Cardiac muscle cell (in vitro differentiated cells and primary cell): ENCODE measurements around the gene TCF12. TPM values are rescaled to one million over a fixed set of nuclear protein-coding genes. Genes with fewer than 3 reads are reported as not detected.

ENCODE experiments used
- DNase-seq, 2 donors: peaks; one replicate each; pipeline versions ENCODE4 v3.0.0 to v3.0.0-alpha.2; 2010 to 2017; ENCODE audit warnings: low read depth in 1 of 2, low spot score in 1 of 2
- H3K27ac ChIP-seq: fragments of 200-600 bp; sonication (generic); 2 replicates; pipeline ENCODE4 v1.5.1; 2016
- H3K27me3 ChIP-seq: fragments of 200-600 bp; sonication (generic); 2 replicates; pipeline ENCODE4 v1.6.0; 2016; ENCODE audit warnings: control low read depth
- H3K36me3 ChIP-seq: fragments of 200-600 bp; sonication (generic); 2 replicates; pipeline ENCODE4 v1.5.1; 2016; ENCODE audit warnings: control low read depth
- H3K4me1 ChIP-seq: fragments of 200-600 bp; sonication (generic); 2 replicates; pipeline ENCODE4 v1.8.1; 2017; ENCODE audit warnings: low read depth, mild to moderate bottlenecking, mixed run types
- H3K4me3 ChIP-seq: fragments of 200-600 bp; sonication (generic); 2 replicates; pipeline ENCODE4 v1.5.1; 2016; ENCODE audit warnings: mild to moderate bottlenecking
- H3K9me3 ChIP-seq: fragments of 200-600 bp; sonication (generic); 2 replicates; pipeline ENCODE4 v1.5.1; 2017; ENCODE audit warnings: low read depth, mild to moderate bottlenecking, control low read depth
- CTCF ChIP-seq: IDR thresholded peaks from 2 replicates; pipeline ENCODE4 v1.5.1; 2012; ENCODE audit warnings: low read depth, mild to moderate bottlenecking, low read length
- polyA plus RNA-seq: library from polyadenylated mRNA; unstranded; fragments of >200 nt; fragmentation: Nextera tagmentation; extraction: Ambion mirVana; gene quantifications from 2 replicates; pipeline ENCODE4 v1.2.1, GENCODE V29; 2016
- total RNA-seq: library from RNA; depleted of rRNA; stranded (reverse); fragments of >200 nt; gene quantifications from 2 replicates; pipeline ENCODE4 v1.2.3, GENCODE V29; 2016

Gene TCF12
- total and polyA plus RNA-seq, 2 experiments from 2014 or later = 42.6 to 137 TPM

- no peak for DNase-seq
- no peaks in the 10 kb centered on the region for H3K4me1 ChIP-seq
- peaks cover 9% of the 10 kb centered on the region for H3K36me3 ChIP-seq
- no peak overlapping the region for H3K4me3 ChIP-seq
- H3K9me3 ChIP-seq = no peaks in the 10 kb centered on the region
- H3K27me3 ChIP-seq = no peaks in the 10 kb centered on the region
- no peak overlapping the region for H3K27ac ChIP-seq
- TF ChIP-seq CTCF = no peak
These were observed 271.0 kb downstream of the TCF12 start for GRCh38 chr15:57189466-57189865.

GRCh38 chr15:57190208-57190607, 271.8 kb downstream of the TCF12 start:
- no peaks in the 10 kb centered on the region for H3K27me3 ChIP-seq
- H3K4me3 ChIP-seq = no peak overlapping the region
- no peaks in the 10 kb centered on the region for H3K9me3 ChIP-seq
- H3K4me1 ChIP-seq = no peaks in the 10 kb centered on the region
- H3K36me3 ChIP-seq = peaks cover 9% of the 10 kb centered on the region
- no peak overlapping the region for H3K27ac ChIP-seq
- TF ChIP-seq CTCF = no peak
- DNase-seq = no peak

- H3K9me3 ChIP-seq = no peaks in the 10 kb centered on the region
- no peak for TF ChIP-seq CTCF
These were observed 274.7 kb downstream of the TCF12 start for GRCh38 chr15:57193161-57193560.

GRCh38 chr15:57195326-57195725, 276.9 kb downstream of the TCF12 start:
- H3K4me1 ChIP-seq = peaks cover 22% of the 10 kb centered on the region
- no peak for TF ChIP-seq CTCF
- no peaks in the 10 kb centered on the region for H3K9me3 ChIP-seq
- H3K27me3 ChIP-seq = no peaks in the 10 kb centered on the region
- no peak overlapping the region for H3K4me3 ChIP-seq
- no peak for DNase-seq
- peaks cover 3% of the 10 kb centered on the region for H3K36me3 ChIP-seq
- no peak overlapping the region for H3K27ac ChIP-seq

More at GRCh38 chr15:57193161-57193560, 274.7 kb downstream of the TCF12 start:
- Histone ChIP-seq H3K4me1 (peaks cover 6% of the 10 kb centered on the region), H3K4me3 (no peak overlapping the region), H3K27me3 (no peaks in the 10 kb centered on the region), H3K27ac (no peak overlapping the region), H3K36me3 (peaks cover 3% of the 10 kb centered on the region)
- no peak for DNase-seq

- peaks cover 3% of the 10 kb centered on the region for H3K36me3 ChIP-seq
- H3K27me3 ChIP-seq = no peaks in the 10 kb centered on the region
- no peak for TF ChIP-seq CTCF
- H3K27ac ChIP-seq = no peak overlapping the region
- no peak for DNase-seq
- no peak overlapping the region for H3K4me3 ChIP-seq
- no peaks in the 10 kb centered on the region for H3K9me3 ChIP-seq
- H3K4me1 ChIP-seq = peaks cover 22% of the 10 kb centered on the region
These were observed 278.4 kb downstream of the TCF12 start for GRCh38 chr15:57196865-57197264.

GRCh38 chr15:57198131-57198530, 279.7 kb downstream of the TCF12 start:
- Histone ChIP-seq H3K27me3 (no peaks in the 10 kb centered on the region), H3K4me1 (peaks cover 22% of the 10 kb centered on the region), H3K4me3 (no peak overlapping the region), H3K27ac (peak overlapping the region; percentile 81), H3K36me3 (peaks cover 3% of the 10 kb centered on the region), H3K9me3 (no peaks in the 10 kb centered on the region)
- no peak for TF ChIP-seq CTCF
- DNase-seq = no peak
